ENCODE results near the gene ZNF423. TPM values are rescaled to one million over a fixed set of nuclear protein-coding genes. Genes with fewer than 3 reads are reported as not detected.

ZNF423 gene
- total and polyA plus RNA-seq, 9 of the 15 experiments (the other 6 are each of a cell fraction or from before 2014, with no cell fraction given) = not detected

GRCh38 chr16:49452578-49452977 lies 403.3 kb downstream of the ZNF423 start:
- no peak for TF ChIP-seq FOSL1 (tag; conservative IDR thresholded peaks at IDR 0.05)
- BruUV-seq (replicated peaks) = no TSS peak
- Histone ChIP-seq H3K9ac (ENCODE audit: insufficient read depth in 1 of 2, low read depth in 2 of 2, low read length in 2 of 2) (no peak overlapping the region), H3K4me3 (no peak overlapping the region), H3K9me1 (ENCODE audit: control insufficient read depth, insufficient read depth, low read length) (no peaks in the 10 kb centered on the region), H3K4me2 (ENCODE audit: insufficient read depth, low read length) (no peak overlapping the region), H2AFZ (ENCODE audit: low read depth, low read length) (no peak overlapping the region), H3K27me3 (ENCODE audit: control insufficient read depth in 2 of 2, insufficient read depth in 2 of 2, low read length in 2 of 2) (peaks cover 0 to 11% of the 10 kb centered on the region in 2 experiments; a peak in 2 of 5 replicates), H4K20me1 (replicated peaks; ENCODE audit: control insufficient read depth, insufficient read depth, low read length) (no peaks in the 10 kb centered on the region), H3K79me2 (ENCODE audit: control insufficient read depth, insufficient read depth, low read length) (no peaks in the 10 kb centered on the region), H3K27ac (ENCODE audit: extremely low read depth, low read depth, low read length) (no peak overlapping the region), H3K36me3 (ENCODE audit: control insufficient read depth, insufficient read depth, low read length) (no peaks in the 10 kb centered on the region), H3K4me1 (replicated peaks in 1 of 2; ENCODE audit: control insufficient read depth in 2 of 2, insufficient read depth in 2 of 2, low read length in 2 of 2) (no peaks in the 10 kb centered on the region), H3K9me3 (replicated peaks; ENCODE audit: control insufficient read depth, insufficient read depth, low read depth, low read length) (no peaks in the 10 kb centered on the region)
- ChIA-PET CTCF (ENCODE audit: low intra/inter-chr PET ratio) (no interaction called here), POLR2A (no interaction called here)
- FAIRE-seq = no peak
- intact Hi-C loops (cut with micrococcal nuclease) = no loop called here
- WGBS (ENCODE audit: insufficient coverage, low coverage, missing lambda C conversion rate) = 1% methylated on average over 14 of the region's 14 CpGs
- ATAC-seq = no peak
- in situ Hi-C loops (cut with MboI) = no loop called here
- DNase-seq (ENCODE audit: extremely low read depth in 1 of 4, low spot score in 3 of 4) = no peak

DNA sequence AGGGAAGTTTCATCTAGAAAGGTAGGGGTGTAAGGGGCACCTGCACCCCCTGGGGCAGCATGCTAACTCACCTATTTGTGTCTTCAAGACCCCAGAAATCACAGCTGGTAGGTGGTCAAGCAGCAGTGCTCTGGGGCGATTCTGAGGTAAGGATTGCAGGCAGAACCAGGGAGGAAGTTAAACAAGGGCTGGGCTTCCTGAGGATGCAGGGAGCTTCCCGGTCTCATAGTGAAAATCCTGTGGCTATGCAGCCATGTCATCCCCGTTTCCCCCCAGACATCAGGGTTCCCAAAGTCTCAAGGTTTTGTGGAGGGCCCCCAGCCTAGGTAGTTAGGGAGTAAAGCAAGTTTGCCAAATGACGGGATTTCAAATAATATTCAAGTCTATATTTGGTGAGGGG lies 403.8 kb downstream of the ZNF423 start:
- Histone ChIP-seq H3K9me1 (ENCODE audit: control insufficient read depth, insufficient read depth, low read length) (no peaks in the 10 kb centered on the region), H3K9me3 (replicated peaks; ENCODE audit: control insufficient read depth, insufficient read depth, low read depth, low read length) (no peaks in the 10 kb centered on the region), H2AFZ (ENCODE audit: low read depth, low read length) (no peak overlapping the region), H3K36me3 (ENCODE audit: control insufficient read depth, insufficient read depth, low read length) (no peaks in the 10 kb centered on the region), H3K4me2 (ENCODE audit: insufficient read depth, low read length) (no peak overlapping the region), H3K4me3 (no peak overlapping the region), H3K9ac (ENCODE audit: insufficient read depth in 1 of 2, low read depth in 2 of 2, low read length in 2 of 2) (no peak overlapping the region), H3K27ac (ENCODE audit: extremely low read depth, low read depth, low read length) (no peak overlapping the region), H3K4me1 (replicated peaks in 1 of 2; ENCODE audit: control insufficient read depth in 2 of 2, insufficient read depth in 2 of 2, low read length in 2 of 2) (no peaks in the 10 kb centered on the region), H3K27me3 (ENCODE audit: control insufficient read depth in 2 of 2, insufficient read depth in 2 of 2, low read length in 2 of 2) (peaks cover 0 to 11% of the 10 kb centered on the region in 2 experiments; a peak in 2 of 5 replicates), H3K79me2 (ENCODE audit: control insufficient read depth, insufficient read depth, low read length) (no peaks in the 10 kb centered on the region), H4K20me1 (replicated peaks; ENCODE audit: control insufficient read depth, insufficient read depth, low read length) (no peaks in the 10 kb centered on the region)
- BruUV-seq (replicated peaks) = no TSS peak
- DNase-seq (ENCODE audit: extremely low read depth in 1 of 4, low spot score in 3 of 4) (no peak), ATAC-seq (no peak), FAIRE-seq (no peak)
- in situ Hi-C loops (cut with MboI) = no loop called here
- TF ChIP-seq, protein P1, sequence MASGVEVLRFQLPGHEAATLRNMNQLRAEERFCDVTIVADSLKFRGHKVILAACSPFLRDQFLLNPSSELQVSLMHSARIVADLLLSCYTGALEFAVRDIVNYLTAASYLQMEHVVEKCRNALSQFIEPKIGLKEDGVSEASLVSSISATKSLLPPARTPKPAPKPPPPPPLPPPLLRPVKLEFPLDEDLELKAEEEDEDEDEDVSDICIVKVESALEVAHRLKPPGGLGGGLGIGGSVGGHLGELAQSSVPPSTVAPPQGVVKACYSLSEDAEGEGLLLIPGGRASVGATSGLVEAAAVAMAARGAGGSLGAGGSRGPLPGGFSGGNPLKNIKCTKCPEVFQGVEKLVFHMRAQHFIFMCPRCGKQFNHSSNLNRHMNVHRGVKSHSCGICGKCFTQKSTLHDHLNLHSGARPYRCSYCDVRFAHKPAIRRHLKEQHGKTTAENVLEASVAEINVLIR (CRISPR knock-in tag; IDR thresholded peaks at IDR 0.05) = no peak
- TF ChIP-seq ZNF165 (CRISPR knock-in tag; IDR thresholded peaks at IDR 0.05; ENCODE audit: borderline replicate concordance) (no peak), MTA3 (IDR thresholded peaks at IDR 0.05; ENCODE audit: borderline replicate concordance) (no peak), MLLT1 (IDR thresholded peaks at IDR 0.05) (no peak), THRB (CRISPR knock-in tag; conservative IDR thresholded peaks at IDR 0.05) (no peak), ZBTB8A (IDR thresholded peaks at IDR 0.05; ENCODE audit: partially characterized antibody) (no peak)
- TF ChIP-seq, protein P2, sequence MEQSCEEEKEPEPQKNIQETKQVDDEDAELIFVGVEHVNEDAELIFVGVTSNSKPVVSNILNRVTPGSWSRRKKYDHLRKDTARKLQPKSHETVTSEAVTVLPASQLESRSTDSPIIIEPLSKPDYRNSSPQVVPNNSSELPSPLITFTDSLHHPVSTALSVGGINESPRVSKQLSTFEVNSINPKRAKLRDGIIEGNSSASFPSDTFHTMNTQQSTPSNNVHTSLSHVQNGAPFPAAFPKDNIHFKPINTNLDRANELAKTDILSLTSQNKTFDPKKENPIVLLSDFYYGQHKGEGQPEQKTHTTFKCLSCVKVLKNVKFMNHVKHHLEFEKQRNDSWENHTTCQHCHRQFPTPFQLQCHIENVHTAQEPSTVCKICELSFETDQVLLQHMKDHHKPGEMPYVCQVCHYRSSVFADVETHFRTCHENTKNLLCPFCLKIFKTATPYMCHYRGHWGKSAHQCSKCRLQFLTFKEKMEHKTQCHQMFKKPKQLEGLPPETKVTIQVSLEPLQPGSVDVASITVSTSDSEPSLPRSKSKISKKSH (CRISPR knock-in tag; IDR thresholded peaks at IDR 0.05) = no peak
- intact Hi-C loops (cut with micrococcal nuclease) = no loop called here
- ChIA-PET POLR2A (no interaction called here), CTCF (ENCODE audit: low intra/inter-chr PET ratio) (no interaction called here)
- WGBS (ENCODE audit: insufficient coverage, low coverage, missing lambda C conversion rate) = 0% methylated on average over 4 of the region's 4 CpGs
